Right lobe of liver (tissue), 4 donors: ENCODE data around the gene STMN1.

Experiments
- CTCF ChIP-seq, 4 donors: fragments of 200-600 bp in 3 of 4; fragments of 450-650 bp in 1 of 4; IDR thresholded peaks; one replicate each; pipeline versions ENCODE4 v1.5.1 to v1.8.0; 2016 to 2022; ENCODE audit warnings: antibody characterized with exemption in 4 of 4, mild to moderate bottlenecking in 2 of 4
- POLR2A ChIP-seq: fragments of 450-650 bp; IDR thresholded peaks from one replicate; pipeline ENCODE4 v1.6.1; 2017; ENCODE audit warnings: antibody characterized with exemption, mild to moderate bottlenecking
- donor health status: DM: no; HTN: no; CAD: no.
- donor health status: DM: no; HTN: no; CAD: no.
- donor health status: DM: no; HTN: yes; CAD: no.

- TF ChIP-seq POLR2A: no peak
- TF ChIP-seq CTCF (IDR thresholded peaks at IDR 0.05): no peak
These were observed 44.6 kb downstream of the STMN1 start for GRCh38 chr1:25861316-25862286.
